ENCODE results near the gene LSM2.
A peak's percentile ranks its signal among the peaks of the same experiment; 100 is the strongest.
"Not testable (repeated sequence)": the region's sequence is repeated elsewhere in the genome, so short reads cannot be mapped to it uniquely, and the experiment has no call there.

LSM2 gene

GRCh38 chr6:31806470-31807272 is at the start of gene LSM2:
Gene LSM2 (minus strand): TSS chr6:31806966. CDS start chr6:31806757, 209 bp downstream.
- peak within 1 kb of the TSS; percentile 71 for H3K4me3 ChIP-seq (ENCODE audit: control insufficient read depth, low read depth, low read length)
- no peak for TF ChIP-seq CTCF (conservative IDR thresholded peaks at IDR 0.05; ENCODE audit: control insufficient read depth, insufficient read depth, low read depth, low read length)
- DNase-seq (ENCODE audit: low read depth) = peak; percentile 93

DNA sequence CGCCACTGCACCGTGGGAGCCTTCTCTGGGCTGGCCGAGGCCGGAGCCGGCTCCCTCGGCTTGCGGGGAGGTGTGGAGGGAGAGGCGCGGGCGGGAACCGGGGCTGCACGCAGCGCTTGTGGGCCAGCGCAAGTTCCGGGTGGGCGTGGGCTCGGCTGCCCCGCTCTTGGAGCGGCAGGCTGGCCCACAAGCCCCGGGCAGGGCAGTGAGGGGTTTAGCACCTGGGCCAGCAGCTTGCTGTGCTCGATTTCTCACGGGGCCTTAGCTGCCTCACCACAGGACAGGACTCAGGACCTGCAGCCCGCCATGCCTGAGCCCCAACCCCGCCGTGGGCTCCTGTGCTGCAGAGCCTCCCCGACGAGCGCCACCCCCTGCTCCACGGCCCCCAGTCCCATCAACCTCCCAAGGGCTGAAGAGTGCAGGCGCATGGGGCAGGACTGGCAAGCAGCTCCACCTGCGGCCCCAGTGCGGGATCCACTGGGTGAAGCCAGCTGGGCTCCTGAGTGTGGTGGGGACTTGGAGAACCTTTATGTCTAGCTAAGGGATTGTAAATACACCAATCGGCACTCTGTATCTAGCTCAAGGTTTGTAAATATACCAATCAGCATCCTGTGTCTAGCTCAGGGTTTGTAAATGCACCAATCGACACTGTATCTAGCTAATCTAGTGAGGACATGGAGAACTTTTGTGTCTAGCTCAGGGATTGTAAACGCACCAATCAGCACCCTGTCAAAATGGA is 45.4 kb upstream of the LSM2 start:
- not testable (repeated sequence) for H3K4me3 ChIP-seq (ENCODE audit: control insufficient read depth, low read depth, low read length); DNase-seq (ENCODE audit: low read depth)

- DNase-seq (ENCODE audit: low read depth) = no peak
- H3K4me3 ChIP-seq (ENCODE audit: control insufficient read depth, low read depth, low read length) = no peak overlapping the region
Measured at GRCh38 chr6:31851485-31851832, 44.7 kb upstream of the LSM2 start.

DNA sequence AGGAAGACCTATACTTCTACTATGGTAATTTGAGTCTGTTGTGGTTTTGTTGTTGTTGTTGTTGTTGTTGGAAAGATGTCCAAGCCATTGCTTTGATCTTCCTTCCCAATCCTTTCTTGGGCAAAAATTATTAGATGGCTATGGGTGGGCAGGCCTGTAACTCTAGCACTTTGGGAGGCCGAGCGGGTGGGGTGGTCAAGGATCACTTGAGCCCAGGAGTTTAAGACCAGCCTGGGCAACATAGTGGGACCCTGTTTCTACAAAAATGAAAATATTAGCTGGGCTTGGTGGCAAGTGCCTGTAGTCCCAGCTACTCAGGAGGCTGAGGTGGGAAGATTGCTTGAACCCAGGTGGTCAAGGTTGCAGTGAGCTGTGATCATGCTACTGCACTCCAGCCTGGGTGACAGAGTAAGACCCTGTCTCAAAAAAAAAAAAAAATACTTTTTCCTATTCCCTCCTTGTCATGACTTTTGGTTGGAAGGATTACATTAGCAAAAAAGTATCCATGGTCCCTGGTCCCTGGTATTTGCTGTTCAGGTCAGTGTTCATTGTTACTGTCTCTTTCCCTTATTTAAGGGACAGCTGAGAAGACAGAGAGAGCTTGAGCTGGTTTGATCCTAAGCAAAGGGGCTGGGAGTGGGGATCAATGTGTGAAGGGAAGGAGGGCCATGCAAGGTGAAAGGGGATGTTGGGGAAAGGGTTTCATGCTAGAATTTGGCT is 44.2 kb upstream of the LSM2 start:
- TF ChIP-seq CTCF (conservative IDR thresholded peaks at IDR 0.05; ENCODE audit: control insufficient read depth, insufficient read depth, low read depth, low read length) = no peak
- DNase-seq (ENCODE audit: low read depth) = no peak
- no peak overlapping the region for H3K4me3 ChIP-seq (ENCODE audit: control insufficient read depth, low read depth, low read length)

More at GRCh38 chr6:31851485-31851832, 44.7 kb upstream of the LSM2 start:
- no peak for TF ChIP-seq CTCF (conservative IDR thresholded peaks at IDR 0.05; ENCODE audit: control insufficient read depth, insufficient read depth, low read depth, low read length)

GRCh38 chr6:31847276-31847978 is 40.7 kb upstream of the LSM2 start:
- no peak for DNase-seq (ENCODE audit: low read depth)
- TF ChIP-seq CTCF (conservative IDR thresholded peaks at IDR 0.05; ENCODE audit: control insufficient read depth, insufficient read depth, low read depth, low read length) = no peak
- H3K4me3 ChIP-seq (ENCODE audit: control insufficient read depth, low read depth, low read length) = no peak overlapping the region

- DNase-seq (ENCODE audit: low read depth) = no peak
- no peak overlapping the region for H3K4me3 ChIP-seq (ENCODE audit: control insufficient read depth, low read depth, low read length)
- no peak for TF ChIP-seq CTCF (conservative IDR thresholded peaks at IDR 0.05; ENCODE audit: control insufficient read depth, insufficient read depth, low read depth, low read length)
Measured at GRCh38 chr6:31844507-31844906, 37.7 kb upstream of the LSM2 start.

Measured in fibroblast of mammary gland (primary cell).